Nephron (organoid): ENCODE measurements around the gene COL5A3.
"Not testable (repeated sequence)": the region's sequence is repeated elsewhere in the genome, so short reads cannot be mapped to it uniquely, and the experiment has no call there.

Experiments used
- H3K27ac Mint-ChIP-seq, 3 experiments: 2 replicates each; pipeline ENCODE4 v1.8.0; 2020; ENCODE audit warnings: mixed read lengths in 3 of 3, mild to moderate bottlenecking in 2 of 3, moderate library complexity in 1 of 3
- H3K27me3 Mint-ChIP-seq: 2 replicates; pipeline ENCODE4 v1.8.0; 2021; ENCODE audit warnings: low read depth, mild to moderate bottlenecking, moderate library complexity, mixed read lengths
- H3K36me3 Mint-ChIP-seq: 2 replicates; pipeline ENCODE4 v1.8.0; 2020; ENCODE audit warnings: low read depth, mixed read lengths
- H3K4me1 Mint-ChIP-seq: 2 replicates; pipeline ENCODE4 v1.8.0; 2020; ENCODE audit warnings: mixed read lengths
- H3K4me3 Mint-ChIP-seq, 3 experiments: 2 replicates each; pipeline ENCODE4 v1.8.0; 2020; ENCODE audit warnings: mild to moderate bottlenecking in 3 of 3, mixed read lengths in 3 of 3, moderate library complexity in 2 of 3
- H3K9me3 Mint-ChIP-seq: 2 replicates; pipeline ENCODE4 v1.8.0; 2020; ENCODE audit warnings: mixed read lengths
- TF ChIP-seq, protein P1 (sequence below), 3 experiments: fragments of 200-600 bp; sonication (generic); IDR thresholded peaks; one replicate each; pipeline ENCODE4 v1.5.0; 2021; ENCODE audit warnings: antibody characterized with exemption in 3 of 3; ENCODE audit not compliant: unreplicated experiment in 3 of 3

Gene COL5A3

DNA sequence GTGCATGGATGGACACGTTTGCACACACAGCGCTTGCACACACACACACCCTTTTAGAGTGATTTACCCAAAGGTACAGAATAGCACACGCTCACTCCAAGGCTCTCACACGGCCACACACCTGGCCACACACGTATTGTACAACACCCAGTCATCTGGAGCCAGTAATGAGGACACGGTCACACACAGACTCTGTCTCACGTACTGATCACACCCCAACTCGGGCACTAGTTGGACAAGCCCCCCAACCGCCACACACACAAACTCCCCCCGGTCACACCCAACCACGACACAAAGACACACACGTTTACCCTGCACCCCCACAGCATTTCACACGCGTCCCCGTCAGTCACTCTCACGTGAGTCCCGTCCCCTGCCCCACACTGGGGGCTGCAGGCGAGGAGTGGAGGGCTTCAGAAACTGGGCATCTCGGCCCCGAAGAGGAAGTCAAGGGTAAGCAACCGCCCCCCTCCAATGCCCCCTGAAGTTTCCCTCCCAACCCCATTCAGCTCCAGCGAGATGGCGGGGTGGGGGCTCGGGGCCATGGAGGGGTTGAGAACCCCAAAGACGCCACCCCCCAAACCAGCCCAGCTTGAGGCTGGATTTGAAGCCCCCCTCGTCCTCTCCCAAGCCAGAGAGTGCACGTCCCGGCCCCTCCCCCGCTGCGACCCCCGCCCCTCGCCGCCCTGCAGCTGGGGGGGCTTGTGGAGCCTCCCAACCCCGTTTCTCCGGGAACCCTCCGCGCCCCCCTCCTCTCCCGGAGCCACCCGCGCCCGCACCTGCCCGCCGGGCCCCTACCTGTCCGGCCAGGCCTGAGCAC, 74.6 kb downstream of the COL5A3 start:
- Mint-ChIP-seq H3K9me3 (peaks cover 5% of the 10 kb centered on the region), H3K27ac (peak overlapping the region; percentile 49 to 87 (median 86)), H3K27me3 (peaks cover 31% of the 10 kb centered on the region), H3K4me1 (peaks cover 32% of the 10 kb centered on the region), H3K4me3 (peak overlapping the region; percentile 89 to 95 (median 94)), H3K36me3 (peaks cover 3% of the 10 kb centered on the region)
- TF ChIP-seq, protein P1, sequence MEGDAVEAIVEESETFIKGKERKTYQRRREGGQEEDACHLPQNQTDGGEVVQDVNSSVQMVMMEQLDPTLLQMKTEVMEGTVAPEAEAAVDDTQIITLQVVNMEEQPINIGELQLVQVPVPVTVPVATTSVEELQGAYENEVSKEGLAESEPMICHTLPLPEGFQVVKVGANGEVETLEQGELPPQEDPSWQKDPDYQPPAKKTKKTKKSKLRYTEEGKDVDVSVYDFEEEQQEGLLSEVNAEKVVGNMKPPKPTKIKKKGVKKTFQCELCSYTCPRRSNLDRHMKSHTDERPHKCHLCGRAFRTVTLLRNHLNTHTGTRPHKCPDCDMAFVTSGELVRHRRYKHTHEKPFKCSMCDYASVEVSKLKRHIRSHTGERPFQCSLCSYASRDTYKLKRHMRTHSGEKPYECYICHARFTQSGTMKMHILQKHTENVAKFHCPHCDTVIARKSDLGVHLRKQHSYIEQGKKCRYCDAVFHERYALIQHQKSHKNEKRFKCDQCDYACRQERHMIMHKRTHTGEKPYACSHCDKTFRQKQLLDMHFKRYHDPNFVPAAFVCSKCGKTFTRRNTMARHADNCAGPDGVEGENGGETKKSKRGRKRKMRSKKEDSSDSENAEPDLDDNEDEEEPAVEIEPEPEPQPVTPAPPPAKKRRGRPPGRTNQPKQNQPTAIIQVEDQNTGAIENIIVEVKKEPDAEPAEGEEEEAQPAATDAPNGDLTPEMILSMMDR (IDR thresholded peaks at IDR 0.05; ENCODE audit: unreplicated experiment in 3 of 3): no peak

GRCh38 chr19:9934132-9934950, 76.0 kb downstream of the COL5A3 start:
- Mint-ChIP-seq H3K36me3 (peaks cover 4% of the 10 kb centered on the region), H3K4me3 (peak overlapping the region; percentile 89 to 95 (median 94))

GRCh38 chr19:9932835-9933234, 77.5 kb downstream of the COL5A3 start:
- TF ChIP-seq, protein P1 (IDR thresholded peaks at IDR 0.05; ENCODE audit: unreplicated experiment in 3 of 3): no peak
- H3K9me3 Mint-ChIP-seq: no peaks in the 10 kb centered on the region
- peaks cover 8% of the 10 kb centered on the region for H3K36me3 Mint-ChIP-seq
- no peak overlapping the region for H3K4me3 Mint-ChIP-seq
- peaks cover 33% of the 10 kb centered on the region for H3K4me1 Mint-ChIP-seq
- H3K27me3 Mint-ChIP-seq: peaks cover 21% of the 10 kb centered on the region
- no peak overlapping the region for H3K27ac Mint-ChIP-seq

More at GRCh38 chr19:9934132-9934950, 76.0 kb downstream of the COL5A3 start:
- Mint-ChIP-seq H3K27ac (peak overlapping the region; percentile 49 to 87 (median 76)), H3K27me3 (peaks cover 25% of the 10 kb centered on the region), H3K4me1 (peaks cover 33% of the 10 kb centered on the region), H3K9me3 (peaks cover 3% of the 10 kb centered on the region)
- TF ChIP-seq, protein P1 (IDR thresholded peaks at IDR 0.05; ENCODE audit: unreplicated experiment in 3 of 3): peak; percentile 95 to 99 (median 96)

DNA sequence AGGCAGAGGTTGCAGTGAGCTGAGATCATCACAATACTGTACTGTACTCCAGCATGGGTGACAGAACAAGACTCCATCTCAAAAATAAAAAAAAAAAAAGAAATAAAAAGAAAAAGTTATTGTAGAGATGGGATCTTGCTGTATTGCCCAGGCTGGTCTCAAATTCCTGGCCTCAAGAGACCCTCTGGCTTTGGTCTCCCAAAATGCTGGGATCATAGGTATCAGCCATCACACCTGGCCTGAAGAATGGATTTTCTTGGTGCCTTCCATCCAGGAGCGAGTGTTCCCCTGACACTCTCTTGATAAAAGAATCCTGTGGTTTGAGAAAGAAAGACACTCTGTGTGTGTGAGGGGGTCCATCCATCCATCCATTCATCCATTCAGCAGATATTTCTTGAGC, 78.7 kb downstream of the COL5A3 start:
- TF ChIP-seq, protein P1 (IDR thresholded peaks at IDR 0.05; ENCODE audit: unreplicated experiment in 3 of 3): no peak
- Mint-ChIP-seq H3K9me3 (no peaks in the 10 kb centered on the region), H3K27me3 (peaks cover 17% of the 10 kb centered on the region), H3K4me3 (no peak overlapping the region), H3K4me1 (peaks cover 27% of the 10 kb centered on the region), H3K27ac (no peak overlapping the region), H3K36me3 (peaks cover 14% of the 10 kb centered on the region)

DNA sequence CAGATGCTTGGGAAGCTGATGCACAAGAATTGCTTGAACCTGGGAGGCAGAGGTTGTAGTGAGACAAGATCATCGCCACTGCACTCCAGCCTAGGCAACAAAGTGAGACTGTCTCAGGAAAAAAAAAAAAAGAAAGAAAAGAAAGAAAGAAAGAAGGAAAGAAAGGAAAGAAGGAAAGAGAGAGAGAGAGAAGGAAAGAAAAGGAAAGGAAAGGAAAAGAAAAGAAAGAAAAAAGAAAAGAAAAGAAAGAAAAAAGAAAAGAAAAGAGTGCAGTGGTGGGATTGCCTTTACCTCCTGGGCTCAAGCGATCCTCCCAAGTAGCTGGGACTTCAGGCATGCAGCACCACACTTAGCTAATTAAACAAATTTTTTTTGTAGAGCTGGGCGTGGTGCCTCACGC, 86.9 kb downstream of the COL5A3 start:
- Mint-ChIP-seq H3K4me1 (no peaks in the 10 kb centered on the region), H3K9me3 (no peaks in the 10 kb centered on the region), H3K27ac (no peak overlapping the region), H3K4me3 (no peak overlapping the region), H3K36me3 (peaks cover 24% of the 10 kb centered on the region), H3K27me3 (peaks cover 4% of the 10 kb centered on the region)
- TF ChIP-seq, protein P1 (IDR thresholded peaks at IDR 0.05; ENCODE audit: unreplicated experiment in 3 of 3): no peak

GRCh38 chr19:9922782-9923379, 87.4 kb downstream of the COL5A3 start:
- not testable (repeated sequence) for H3K9me3 Mint-ChIP-seq, H3K4me1 Mint-ChIP-seq, H3K27me3 Mint-ChIP-seq, H3K27ac Mint-ChIP-seq, H3K4me3 Mint-ChIP-seq
- peaks cover 24% of the 10 kb centered on the region for H3K36me3 Mint-ChIP-seq
